RWPE1 (cell line): ENCODE data around the gene B3GAT2.

Experiments used
- CTCF ChIA-PET: fragments of 350-600 bp; sonication (Branson Sonifier 250); formaldehyde crosslinking; extraction: SDS; loops from one replicate; lab custom pipeline; 2021; lab: Yijun Ruan, JAX
- POLR2A ChIA-PET: fragments of 400-600 bp; formaldehyde crosslinking; extraction: SDS; loops from one replicate; lab custom pipeline; 2020; ENCODE audit warnings: antibody characterized with exemption; ENCODE audit not compliant: low non-redundant PET; lab: Yijun Ruan, JAX
- DNase-seq: peaks from one replicate; pipeline ENCODE4 v3.0.0; 2012; ENCODE audit warnings: low spot score
- H3K27ac ChIP-seq: fragments of 450-650 bp; 2 replicates; pipeline ENCODE4 v1.5.1; 2017
- CTCF ChIP-seq: fragments of 450-650 bp; conservative IDR thresholded peaks from 2 replicates; pipeline ENCODE4 v1.5.1; 2017; ENCODE audit warnings: low read depth, mild to moderate bottlenecking

The B3GAT2 gene

DNA sequence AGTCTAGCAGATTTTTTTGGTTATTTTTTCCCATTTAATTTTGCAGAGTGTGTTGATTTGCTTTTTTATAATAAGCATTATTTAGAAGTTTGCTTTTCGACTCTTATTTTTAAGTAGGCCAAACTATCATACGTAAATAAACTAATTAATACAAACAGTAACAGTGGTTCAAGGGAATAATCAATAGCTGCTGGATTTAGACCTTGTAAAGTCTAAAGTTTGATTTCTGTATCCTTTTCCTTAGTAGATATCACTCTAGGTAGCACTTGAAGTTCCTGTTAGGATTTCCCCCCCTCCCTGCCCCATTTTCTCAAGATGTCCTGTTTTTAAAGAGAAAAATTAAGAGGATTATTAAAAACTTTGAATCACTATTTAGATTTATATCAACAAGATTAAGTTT lies 136.1 kb downstream of the B3GAT2 start:
- no peak for TF ChIP-seq CTCF
- H3K27ac ChIP-seq: no peak overlapping the region
- DNase-seq: no peak
- ChIA-PET CTCF (no interaction called here), POLR2A (no interaction called here)

GRCh38 chr6:70819646-70820045 lies 137.2 kb downstream of the B3GAT2 start:
- no peak for DNase-seq
- H3K27ac ChIP-seq: no peak overlapping the region
- TF ChIP-seq CTCF: no peak
- CTCF ChIA-PET: no interaction called here
- POLR2A ChIA-PET: no interaction called here

GRCh38 chr6:70813885-70814284 lies 143.0 kb downstream of the B3GAT2 start:
- no peak for DNase-seq
- ChIA-PET POLR2A (no interaction called here), CTCF (no interaction called here)
- TF ChIP-seq CTCF: no peak
- no peak overlapping the region for H3K27ac ChIP-seq

DNA sequence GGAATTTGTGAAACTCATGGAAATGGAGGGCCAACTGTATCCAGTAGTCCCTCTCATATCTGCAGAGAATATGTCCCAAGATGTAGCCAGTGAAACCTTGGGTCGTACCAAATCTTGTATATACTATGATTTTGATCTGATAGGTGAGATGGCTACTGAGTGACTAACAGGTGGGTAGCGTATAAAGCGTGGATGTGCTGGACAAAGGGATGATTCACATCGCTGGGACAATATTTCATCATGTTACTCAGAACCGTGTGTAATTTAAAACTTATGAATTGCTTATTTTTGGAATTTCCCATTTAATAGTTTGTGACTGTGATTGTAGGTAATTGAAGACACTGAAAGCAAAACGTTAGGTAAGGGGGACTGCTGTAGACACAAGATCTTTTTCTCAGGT lies 145.1 kb downstream of the B3GAT2 start:
- ChIA-PET CTCF (no interaction called here), POLR2A (no interaction called here)
- peak; percentile 15 for DNase-seq
- H3K27ac ChIP-seq: no peak overlapping the region
- no peak for TF ChIP-seq CTCF
